Stimulated activated CD8-positive, alpha-beta memory T cell treated with anti-CD3 and anti-CD28 coated beads, Interleukin-4, amount 100 ng/mL, for 48 hours (primary cell): ENCODE results near the gene TMCO2.
"Not testable (repeated sequence)": the region's sequence is repeated elsewhere in the genome, so short reads cannot be mapped to it uniquely, and the experiment has no call there.

Experiments
- DNase-seq: peaks from one replicate; pipeline ENCODE4 v3.0.0-alpha.2; 2020

TMCO2 gene

DNA sequence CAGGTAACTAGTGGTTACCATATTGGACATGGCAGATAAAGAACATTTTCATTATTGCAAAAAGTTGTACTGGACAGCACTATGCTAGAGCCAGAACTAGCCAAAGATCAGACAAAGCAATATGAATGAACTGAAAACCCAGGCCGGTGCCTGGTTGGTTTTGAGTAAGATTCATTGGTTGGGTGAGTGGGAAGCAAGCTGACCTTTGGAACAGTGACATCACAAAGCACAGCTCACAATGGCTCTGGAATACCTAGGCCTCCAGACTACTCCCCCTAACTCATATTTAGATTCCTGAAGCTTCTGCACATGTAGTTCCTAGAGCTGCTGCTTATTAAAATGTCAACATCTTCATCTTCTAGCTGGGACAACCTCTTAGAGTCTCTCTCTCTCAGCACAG lies at the start of gene TMCO2:
Gene TMCO2 (plus strand): TSS at position 283 of the 400 bp plus-strand sequence. CDS start 57 bp downstream, at position 340.
- no peak for DNase-seq

DNA sequence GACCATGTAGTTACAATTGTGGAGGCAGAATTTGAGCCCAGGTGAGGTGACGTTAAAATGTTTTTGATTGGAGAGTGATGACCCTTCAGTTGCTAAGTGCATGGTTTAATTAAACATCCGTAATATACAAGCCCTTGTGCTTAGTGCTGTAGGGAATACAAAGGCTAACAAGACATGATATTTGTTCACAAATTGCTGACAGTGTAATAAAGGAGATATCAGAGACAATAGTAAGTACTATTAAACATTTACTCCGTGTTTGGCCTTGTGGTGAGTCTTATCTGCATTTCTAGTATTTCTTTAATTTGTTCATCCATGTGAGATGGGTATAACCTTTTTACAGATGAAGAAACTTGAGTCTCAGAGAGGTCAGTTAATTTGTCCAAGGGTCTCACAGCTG lies 48.6 kb upstream of the TMCO2 start:
- no peak for DNase-seq

DNA sequence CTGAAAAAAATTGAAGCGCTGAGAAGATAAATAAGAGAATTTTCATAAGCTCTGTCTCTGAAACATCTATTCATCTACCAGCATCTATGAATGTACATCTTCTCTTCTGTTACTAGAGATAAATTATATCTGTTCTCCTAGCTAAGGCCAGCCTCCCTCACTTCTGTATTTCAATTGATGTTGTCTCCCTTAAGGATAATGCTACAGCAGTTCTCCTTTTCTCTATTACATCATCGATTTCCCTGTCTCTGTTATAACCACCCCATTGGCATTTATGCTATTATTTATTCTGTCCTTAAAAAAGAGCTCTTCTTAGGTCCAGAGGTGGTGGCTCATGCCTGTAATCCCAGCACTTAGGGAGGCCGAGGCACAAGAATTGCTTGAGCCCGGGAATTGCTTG lies 42.9 kb upstream of the TMCO2 start:
- DNase-seq: no peak

DNA sequence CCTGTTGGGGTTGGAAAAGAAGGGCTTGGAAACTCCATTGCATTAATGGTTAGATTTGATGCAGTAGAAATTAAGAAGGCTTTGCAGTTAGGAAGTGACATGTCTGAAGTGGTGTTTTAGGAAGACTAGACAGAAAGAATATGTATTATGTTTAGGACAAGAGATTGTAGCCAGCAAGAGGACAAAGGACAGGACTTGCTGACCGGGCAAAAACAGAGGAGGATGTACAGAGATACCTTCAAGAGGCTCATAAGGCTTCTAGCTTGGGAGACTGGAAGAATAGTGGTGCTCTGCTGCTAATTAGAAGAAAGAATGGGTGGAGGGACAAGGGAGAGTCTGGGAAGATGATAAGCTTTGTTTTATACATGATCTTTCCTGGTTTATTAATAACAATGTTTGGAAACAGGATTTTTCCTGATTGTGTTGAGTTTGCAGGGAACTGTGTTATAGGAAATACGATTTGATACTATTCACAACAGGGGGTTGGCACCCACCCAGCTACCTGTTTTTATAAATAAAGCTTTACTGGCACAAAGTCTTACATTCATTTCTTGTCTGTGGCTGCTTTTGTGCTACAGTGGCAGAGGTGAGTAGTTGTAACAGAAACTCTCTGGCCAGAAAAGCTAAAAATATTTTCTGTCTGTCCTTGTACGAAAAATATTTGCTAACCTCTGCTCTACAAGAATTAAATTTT lies 37.1 kb upstream of the TMCO2 start:
- DNase-seq: no peak

- DNase-seq: no peak
These were observed 29.4 kb upstream of the TMCO2 start for GRCh38 chr1:40218333-40218732.

GRCh38 chr1:40221471-40221905 lies 26.2 kb upstream of the TMCO2 start:
- not testable (repeated sequence) for DNase-seq

- DNase-seq: no peak
These were observed 25.6 kb upstream of the TMCO2 start for GRCh38 chr1:40221977-40222772.

DNA sequence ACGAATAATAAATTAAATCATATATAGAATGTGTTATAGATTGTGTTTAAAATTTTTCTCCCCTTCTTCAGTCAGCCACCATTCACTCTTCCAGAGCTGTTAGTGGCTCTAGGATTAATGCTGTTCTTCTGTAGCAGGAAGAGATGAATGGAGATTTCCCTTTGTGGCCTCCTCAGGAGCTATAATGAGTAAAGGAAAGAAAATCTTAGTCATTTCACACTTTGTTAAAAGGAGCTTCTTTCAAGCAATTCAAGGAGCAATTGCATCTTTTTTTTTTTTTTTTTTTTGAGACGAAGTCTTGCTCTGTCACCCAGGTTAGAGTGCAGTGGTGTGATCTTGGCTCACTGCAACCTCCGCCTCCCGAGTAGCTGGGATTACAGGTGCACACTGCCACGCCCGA lies 23.7 kb upstream of the TMCO2 start:
- DNase-seq: no peak

DNA sequence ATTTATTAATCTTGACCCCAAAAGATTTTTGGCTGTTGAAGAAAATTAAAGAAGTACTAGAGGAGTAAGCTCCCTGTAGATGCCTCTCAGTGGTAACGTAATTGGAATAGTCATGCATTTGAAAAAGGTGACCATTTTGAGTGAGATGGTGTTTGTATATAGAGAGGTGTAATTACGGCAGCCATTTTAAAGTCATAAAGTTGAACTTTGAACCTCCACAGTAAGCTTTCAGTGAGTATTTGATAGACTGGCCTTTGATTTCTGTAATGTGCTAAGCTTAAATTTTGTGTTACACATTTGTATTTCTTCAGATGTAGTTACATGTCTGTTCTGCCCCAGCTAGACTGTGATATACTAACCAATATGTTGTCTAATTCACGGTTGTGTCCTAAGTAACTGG lies 21.5 kb upstream of the TMCO2 start:
- no peak for DNase-seq

DNA sequence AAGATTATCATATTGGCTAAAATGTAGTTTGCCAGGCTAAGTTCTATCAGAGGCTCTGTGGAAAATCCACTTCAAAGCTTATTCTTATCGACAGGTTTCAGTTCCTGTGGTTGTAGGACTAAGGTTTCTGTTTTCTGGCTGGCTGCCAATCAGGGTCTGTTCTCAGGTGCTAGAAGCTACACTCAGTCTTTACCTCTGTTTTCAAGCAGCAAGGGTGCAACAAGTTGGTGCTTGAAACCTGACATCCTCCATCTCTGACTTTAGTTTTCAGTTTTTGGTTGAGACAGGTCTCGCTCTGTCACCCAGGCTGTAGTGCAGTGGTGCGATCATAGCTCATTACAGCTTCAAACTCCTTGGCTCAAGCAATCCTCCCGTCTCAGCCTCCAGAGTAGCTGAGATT lies 15.3 kb upstream of the TMCO2 start:
- DNase-seq: peak; percentile 78

- DNase-seq: no peak
These were observed 8.1 kb upstream of the TMCO2 start for GRCh38 chr1:40239626-40240025.

GRCh38 chr1:40240390-40240789 lies 7.3 kb upstream of the TMCO2 start:
- no peak for DNase-seq

GRCh38 chr1:40241362-40241761 lies 6.4 kb upstream of the TMCO2 start:
- no peak for DNase-seq

- no peak for DNase-seq
These were observed 4.4 kb upstream of the TMCO2 start for GRCh38 chr1:40243351-40243750.

DNA sequence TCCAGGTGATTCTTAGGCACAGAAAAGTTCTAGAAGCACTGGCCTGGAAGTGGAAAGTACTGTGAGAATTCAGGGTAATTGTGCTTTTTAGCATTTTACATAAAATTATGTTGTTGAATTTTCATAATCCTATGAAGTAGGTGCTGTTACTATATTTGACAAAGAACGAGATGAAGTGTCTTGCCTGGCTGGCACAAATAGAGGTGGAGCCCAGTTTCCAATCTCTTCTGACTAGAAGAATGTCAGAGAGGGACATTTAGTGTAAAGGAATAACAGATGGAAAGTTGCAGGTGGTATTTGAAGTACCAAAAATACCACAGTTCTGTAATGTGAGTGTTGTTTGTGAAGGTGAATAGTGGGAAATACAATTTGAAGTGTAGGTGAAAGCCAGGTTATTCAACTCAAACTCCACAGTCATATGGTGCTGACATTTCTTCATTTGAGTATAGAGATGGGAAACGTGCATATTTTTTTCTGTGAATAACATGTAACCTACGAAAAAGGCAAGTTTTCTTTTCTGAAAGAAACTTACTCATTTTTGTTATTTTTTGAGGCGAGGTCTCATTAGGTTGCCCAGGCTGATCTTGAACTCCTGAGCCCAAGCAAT lies 3.5 kb upstream of the TMCO2 start:
- DNase-seq: no peak

GRCh38 chr1:40245686-40246085 lies 2.1 kb upstream of the TMCO2 start:
- no peak for DNase-seq

- no peak for DNase-seq
These were observed 675 bp downstream of the TMCO2 start for GRCh38 chr1:40248412-40248811.

- no peak for DNase-seq
These were observed 3.7 kb downstream of the TMCO2 start for GRCh38 chr1:40251456-40251855.

- no peak for DNase-seq
These were observed 4.9 kb downstream of the TMCO2 start for GRCh38 chr1:40252601-40253000.

GRCh38 chr1:40255231-40255630 lies 7.5 kb downstream of the TMCO2 start:
- DNase-seq: no peak

- no peak for DNase-seq
These were observed 8.8 kb downstream of the TMCO2 start for GRCh38 chr1:40256401-40257084.

GRCh38 chr1:40257313-40257687 lies 9.6 kb downstream of the TMCO2 start:
- peak; percentile 65 for DNase-seq

DNA sequence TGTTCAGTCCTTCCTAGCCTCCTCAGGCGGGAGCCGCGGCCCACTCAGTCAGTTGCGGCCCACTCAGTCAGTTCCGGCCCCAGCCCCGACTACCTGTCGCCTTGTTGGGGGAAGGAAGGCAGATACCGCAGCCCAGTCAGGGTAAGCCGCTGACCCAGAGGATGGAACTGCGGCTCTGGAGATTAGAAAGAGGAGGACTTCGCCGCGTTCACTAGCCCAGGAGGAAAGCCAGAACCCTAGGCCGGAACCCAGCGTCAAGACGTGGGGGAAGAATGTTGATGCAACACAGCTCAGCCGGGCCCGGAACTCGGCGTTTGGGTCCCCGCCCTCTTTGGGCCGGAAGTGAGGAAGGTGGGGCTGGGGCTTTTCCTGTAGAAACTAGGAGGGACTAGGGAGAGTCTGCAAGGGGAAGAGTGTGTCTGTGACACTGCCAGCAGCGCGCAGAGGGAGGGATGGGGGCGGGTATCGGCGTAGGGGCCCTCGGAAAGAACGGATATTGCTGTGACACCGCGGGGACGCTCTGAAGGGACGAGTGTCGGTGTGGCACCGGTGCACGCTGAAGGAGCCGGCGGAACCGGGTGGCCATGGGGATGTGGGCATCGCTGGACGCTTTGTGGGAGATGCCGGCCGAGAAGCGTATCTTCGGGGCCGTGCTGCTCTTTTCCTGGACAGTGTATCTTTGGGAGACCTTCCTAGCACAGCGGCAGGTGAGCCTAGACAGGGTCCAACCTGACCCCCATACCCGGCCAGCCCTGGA lies 10.1 kb downstream of the TMCO2 start, which contains the start of gene ZMPSTE24:
Gene ZMPSTE24 (plus strand): TSS at position 549 of the 757 bp plus-strand sequence. CDS start 36 bp downstream, at position 585.
- DNase-seq: peak; percentile 96
